ENCODE results near the gene CYP2B6. TPM values are rescaled to one million over a fixed set of nuclear protein-coding genes. Genes with fewer than 3 reads are reported as not detected.
"Not testable (repeated sequence)": the region's sequence is repeated elsewhere in the genome, so short reads cannot be mapped to it uniquely, and the experiment has no call there.

The CYP2B6 gene
- total RNA-seq, 1 experiment from 2014 or later, result not detected

- no peaks in the 10 kb centered on the region for H3K27me3 ChIP-seq (replicated peaks; ENCODE audit: insufficient read depth, low read depth, low read length, poor library complexity)
- CTCF ChIA-PET, result no interaction called here
Observed at GRCh38 chr19:40976724-40977123, 14.4 kb upstream of the CYP2B6 start.

GRCh38 chr19:40979759-40980158, 11.3 kb upstream of the CYP2B6 start:
- H3K36me3 ChIP-seq (ENCODE audit: insufficient read depth, low read length, poor library complexity, severe bottlenecking); H3K9me3 ChIP-seq (ENCODE audit: low read depth, low read length, poor library complexity, severe bottlenecking); H3K27ac ChIP-seq (ENCODE audit: low read depth, low read length, poor library complexity, severe bottlenecking); H3K27me3 ChIP-seq (replicated peaks; ENCODE audit: insufficient read depth, low read depth, low read length, poor library complexity); BruUV-seq (replicated peaks); H3K4me1 ChIP-seq (ENCODE audit: insufficient read depth, low read length, poor library complexity, severe bottlenecking); H3K4me3 ChIP-seq (ENCODE audit: low read depth, low read length, poor library complexity, severe bottlenecking); POLR2A ChIA-PET (ENCODE audit: low non-redundant PET); DNase-seq (ENCODE audit: low spot score); CTCF ChIA-PET: not testable (repeated sequence)
- intact Hi-C loops (cut with micrococcal nuclease; ENCODE audit: unreplicated experiment), result loop anchor here (10.0 kb wide), 1 partner anchor 315 kb away; no protein-coding TSS in a partner anchor

More at GRCh38 chr19:40976724-40977123, 14.4 kb upstream of the CYP2B6 start:
- BruUV-seq (replicated peaks), result no TSS peak
- H3K27ac ChIP-seq (ENCODE audit: low read depth, low read length, poor library complexity, severe bottlenecking), result no peak overlapping the region
- peak; percentile 16 for DNase-seq (ENCODE audit: low spot score)
- POLR2A ChIA-PET (ENCODE audit: low non-redundant PET), result interaction anchor here (0.6 kb wide), 1 partner anchor 22 kb away, joined by 4 read pairs; no protein-coding TSS in a partner anchor
- H3K9me3 ChIP-seq (ENCODE audit: low read depth, low read length, poor library complexity, severe bottlenecking), result no peaks in the 10 kb centered on the region
- no peak overlapping the region for H3K4me3 ChIP-seq (ENCODE audit: low read depth, low read length, poor library complexity, severe bottlenecking)
- TF ChIP-seq CTCF (conservative IDR thresholded peaks at IDR 0.05; ENCODE audit: low read depth, low read length) (no peak), EZH2 (IDR thresholded peaks at IDR 0.05; ENCODE audit: borderline replicate concordance, low read depth, low read length, poor library complexity, severe bottlenecking) (no peak)
- no peaks in the 10 kb centered on the region for H3K36me3 ChIP-seq (ENCODE audit: insufficient read depth, low read length, poor library complexity, severe bottlenecking)
- H3K4me1 ChIP-seq (ENCODE audit: insufficient read depth, low read length, poor library complexity, severe bottlenecking), result no peaks in the 10 kb centered on the region
- intact Hi-C loops (cut with micrococcal nuclease; ENCODE audit: unreplicated experiment), result loop anchor here (10.0 kb wide), 1 partner anchor 312 kb away; no protein-coding TSS in a partner anchor

- BruUV-seq (replicated peaks); intact Hi-C loops (cut with micrococcal nuclease; ENCODE audit: unreplicated experiment); H3K4me1 ChIP-seq (ENCODE audit: insufficient read depth, low read length, poor library complexity, severe bottlenecking); CTCF ChIA-PET; H3K27ac ChIP-seq (ENCODE audit: low read depth, low read length, poor library complexity, severe bottlenecking); H3K27me3 ChIP-seq (replicated peaks; ENCODE audit: insufficient read depth, low read depth, low read length, poor library complexity); H3K4me3 ChIP-seq (ENCODE audit: low read depth, low read length, poor library complexity, severe bottlenecking); H3K36me3 ChIP-seq (ENCODE audit: insufficient read depth, low read length, poor library complexity, severe bottlenecking); H3K9me3 ChIP-seq (ENCODE audit: low read depth, low read length, poor library complexity, severe bottlenecking); POLR2A ChIA-PET (ENCODE audit: low non-redundant PET): not testable (repeated sequence)
- DNase-seq (ENCODE audit: low spot score), result peak; percentile 11
Observed at GRCh38 chr19:40980743-40981442, 10.2 kb upstream of the CYP2B6 start.

- ChIA-PET POLR2A (ENCODE audit: low non-redundant PET) (no interaction called here), CTCF (no interaction called here)
- Histone ChIP-seq H3K9me3 (ENCODE audit: low read depth, low read length, poor library complexity, severe bottlenecking) (no peaks in the 10 kb centered on the region), H3K36me3 (ENCODE audit: insufficient read depth, low read length, poor library complexity, severe bottlenecking) (no peaks in the 10 kb centered on the region), H3K27ac (ENCODE audit: low read depth, low read length, poor library complexity, severe bottlenecking) (no peak overlapping the region), H3K27me3 (replicated peaks; ENCODE audit: insufficient read depth, low read depth, low read length, poor library complexity) (no peaks in the 10 kb centered on the region), H3K4me3 (ENCODE audit: low read depth, low read length, poor library complexity, severe bottlenecking) (no peak overlapping the region), H3K4me1 (ENCODE audit: insufficient read depth, low read length, poor library complexity, severe bottlenecking) (no peaks in the 10 kb centered on the region)
- intact Hi-C loops (cut with micrococcal nuclease; ENCODE audit: unreplicated experiment), result no loop called here
- no peak for DNase-seq (ENCODE audit: low spot score)
- no TSS peak for BruUV-seq (replicated peaks)
- TF ChIP-seq EZH2 (IDR thresholded peaks at IDR 0.05; ENCODE audit: borderline replicate concordance, low read depth, low read length, poor library complexity, severe bottlenecking) (no peak), CTCF (conservative IDR thresholded peaks at IDR 0.05; ENCODE audit: low read depth, low read length) (no peak)
Observed at GRCh38 chr19:40981591-40981990, 9.5 kb upstream of the CYP2B6 start.
